OCI-LY1 (cell line): ENCODE measurements around the gene ERLIN1.

Experiments
- CTCF ChIP-seq: fragments of 200-600 bp; sonication (generic), shearing (Covaris generic); IDR thresholded peaks from 2 replicates; pipeline ENCODE4 v1.5.1; 2017; ENCODE audit warnings: mild to moderate bottlenecking, antibody characterized with exemption, low read length, moderate library complexity, mixed read lengths
- EZH2 ChIP-seq: fragments of 200-600 bp; sonication (generic), shearing (Covaris generic); IDR thresholded peaks from 2 replicates; pipeline ENCODE4 v1.8.0; 2017; ENCODE audit warnings: borderline replicate concordance, mixed run types, mild to moderate bottlenecking, antibody characterized with exemption, low read length, moderate library complexity, mixed read lengths

DNA sequence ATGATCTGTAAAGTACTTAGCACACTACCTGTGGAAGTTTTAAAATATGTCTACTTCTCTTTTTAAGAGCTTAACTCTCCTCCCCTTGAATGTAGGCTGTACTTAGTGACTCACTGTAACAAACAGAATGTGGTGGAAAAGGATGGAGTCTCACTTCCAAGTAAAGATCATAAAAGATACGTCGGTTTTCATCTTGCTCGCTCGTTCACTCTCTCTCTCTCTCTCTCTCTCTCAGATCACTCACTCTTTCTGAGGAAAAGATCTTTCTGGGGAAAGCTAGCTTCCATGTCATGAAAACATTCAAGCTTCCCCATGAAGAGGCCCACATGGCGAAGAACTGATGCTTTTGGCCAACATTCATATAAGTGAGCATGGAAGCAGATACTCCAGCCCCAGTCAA is 38.0 kb upstream of the ERLIN1 start:
- TF ChIP-seq CTCF = no peak
- no peak for TF ChIP-seq EZH2
